Keratinocyte (primary cell): Measurements from ENCODE around the gene NUMB. TPM values are rescaled to one million over a fixed set of nuclear protein-coding genes. Genes with fewer than 3 reads are reported as not detected.

Source experiments
- DNase-seq: peaks from one replicate; pipeline ENCODE4 v3.0.0-alpha.2; 2011; ENCODE audit warnings: low read depth, missing footprints, low spot score
- FAIRE-seq: peaks from 2 replicates; lab custom pipeline; 2011; peaks lifted over from hg19 to GRCh38; lab: Jason Lieb, UNC
- H2AFZ ChIP-seq: 2 replicates; pipeline ENCODE4 v1.6.0; 2012; ENCODE audit warnings: low read length, control low read depth, inconsistent platforms; ENCODE audit not compliant: control insufficient read depth
- H3K27ac ChIP-seq: 2 replicates; pipeline ENCODE4 v1.5.1; 2011; ENCODE audit warnings: low read length; ENCODE audit not compliant: control insufficient read depth, insufficient read depth
- H3K27me3 ChIP-seq: 3 replicates; pipeline ENCODE4 v1.6.0; 2011; ENCODE audit warnings: low read length; ENCODE audit not compliant: control insufficient read depth, insufficient read depth; ENCODE audit errors: extremely low read depth
- H3K36me3 ChIP-seq, 2 experiments: 2 replicates in 1 of 2; 3 replicates in 1 of 2; pipeline ENCODE4 v1.5.1; 2011; ENCODE audit warnings: low read length in 2 of 2, mild to moderate bottlenecking in 1 of 2; ENCODE audit not compliant: control insufficient read depth in 2 of 2, insufficient read depth in 2 of 2; ENCODE audit errors: extremely low read depth in 1 of 2
- H3K4me1 ChIP-seq: 3 replicates; pipeline ENCODE4 v1.5.1; 2011; ENCODE audit warnings: low read length; ENCODE audit not compliant: control insufficient read depth, insufficient read depth; ENCODE audit errors: extremely low read depth
- H3K4me2 ChIP-seq: 3 replicates; pipeline ENCODE4 v1.6.0; 2011; ENCODE audit warnings: low read depth, low read length; ENCODE audit not compliant: control insufficient read depth, insufficient read depth; ENCODE audit errors: extremely low read depth
- H3K4me3 ChIP-seq, 3 experiments: fragments of 200-600 bp in 1 of 3; sonication (generic) in 1 of 3; 2 replicates in 2 of 3; 3 replicates in 1 of 3; pipeline ENCODE4 v1.5.1; 2011 to 2016; ENCODE audit warnings: low read length in 3 of 3, mild to moderate bottlenecking in 3 of 3, control low read depth in 2 of 3, inconsistent platforms in 1 of 3, low read depth in 1 of 3, mixed read lengths in 1 of 3, mixed run types in 1 of 3, moderate library complexity in 1 of 3; ENCODE audit not compliant: control insufficient read depth in 2 of 3, insufficient read depth in 2 of 3; ENCODE audit errors: extremely low read depth in 1 of 3
- H3K79me2 ChIP-seq: 2 replicates; pipeline ENCODE4 v1.6.0; 2012; ENCODE audit warnings: low read length; ENCODE audit not compliant: control insufficient read depth, insufficient read depth
- H3K9ac ChIP-seq: 3 replicates; pipeline ENCODE4 v1.6.0; 2011; ENCODE audit warnings: low read length; ENCODE audit not compliant: control insufficient read depth, insufficient read depth; ENCODE audit errors: extremely low read depth
- H3K9me1 ChIP-seq: 3 replicates; pipeline ENCODE4 v1.6.0; 2011; ENCODE audit warnings: low read length; ENCODE audit not compliant: control insufficient read depth, insufficient read depth; ENCODE audit errors: extremely low read depth
- H3K9me3 ChIP-seq: 2 replicates; pipeline ENCODE4 v1.5.1; 2012; ENCODE audit warnings: low read depth, low read length; ENCODE audit not compliant: control insufficient read depth
- H4K20me1 ChIP-seq: 3 replicates; pipeline ENCODE4 v1.6.0; 2011; ENCODE audit warnings: low read length; ENCODE audit not compliant: control insufficient read depth, insufficient read depth; ENCODE audit errors: extremely low read depth
- CTCF ChIP-seq, 3 experiments: IDR thresholded peaks in 1 of 3; conservative IDR thresholded peaks in 1 of 3; optimal IDR thresholded peaks in 1 of 3; 2 replicates in 2 of 3; 3 replicates in 1 of 3; pipeline versions ENCODE3 to v1.5.1; 2011; ENCODE audit warnings: low read length in 3 of 3, mild to moderate bottlenecking in 3 of 3, moderate library complexity in 2 of 3, control low read depth in 1 of 3, inconsistent platforms in 1 of 3; ENCODE audit not compliant: insufficient read depth in 2 of 3; ENCODE audit errors: extremely low read depth in 1 of 3
- EZH2 ChIP-seq: IDR thresholded peaks from one replicate; pipeline ENCODE4 v1.6.1; 2012; ENCODE audit warnings: inconsistent platforms, mild to moderate bottlenecking, low read length, moderate library complexity
- dilution Hi-C: fragments of 300-500 bp; cut with MboI; formaldehyde crosslinking; loops from one replicate; pipeline ENCODE4 v1.7.0; 2020; ENCODE audit warnings: low sequenced_read_pairs; ENCODE audit not compliant: extremely low pct_ligation_motif_present
- polyA plus RNA-seq, 5 experiments: library from polyadenylated mRNA; depleted of rRNA in 3 of 5; stranded (reverse) in 3 of 5; stranded (forward) in 1 of 5; unstranded in 1 of 5; fragments of >200 nt; gene quantifications; 1 replicate in 1 of 5; 2 replicates in 3 of 5; 3 replicates in 1 of 5; pipeline versions ENCODE4 v1.2.1 to v1.2.3, GENCODE V29; 2011 to 2012; ENCODE audit warnings: missing spikeins in 2 of 5, low read depth in 1 of 5, low replicate concordance in 1 of 5

NUMB gene
- polyA plus RNA-seq, 1 donor (not counting 4 experiments of a cell fraction or from before 2014, with no cell fraction given): 110 TPM

- no peaks in the 10 kb centered on the region for H4K20me1 ChIP-seq
- no peak for TF ChIP-seq CTCF (optimal IDR thresholded peaks at IDR 0.05 in 1 of 3, IDR thresholded peaks at IDR 0.05 in 1 of 3, conservative IDR thresholded peaks at IDR 0.05 in 1 of 3; ENCODE audit: extremely low read depth in 1 of 3, insufficient read depth in 2 of 3, low read length in 3 of 3)
- TF ChIP-seq EZH2: no peak
- DNase-seq (no peak), FAIRE-seq (no peak)
- no peak overlapping the region for H3K27ac ChIP-seq
- H3K27me3 ChIP-seq: no peaks in the 10 kb centered on the region
- dilution Hi-C loops: no loop called here
- H3K9me1 ChIP-seq: no peaks in the 10 kb centered on the region
- H3K4me2 ChIP-seq: no peak overlapping the region
- H3K9ac ChIP-seq: no peak overlapping the region
- no peak overlapping the region for H3K4me3 ChIP-seq
- H3K4me1 ChIP-seq: peaks cover 2% of the 10 kb centered on the region
- H3K79me2 ChIP-seq: no peaks in the 10 kb centered on the region
- H3K36me3 ChIP-seq: no peaks in the 10 kb centered on the region
- no peaks in the 10 kb centered on the region for H3K9me3 ChIP-seq
- H2AFZ ChIP-seq: no peak overlapping the region
Measured at GRCh38 chr14:73255693-73256225, 202.6 kb downstream of the NUMB start.

GRCh38 chr14:73255005-73255400 is 203.3 kb downstream of the NUMB start:
- H4K20me1 ChIP-seq: no peaks in the 10 kb centered on the region
- no peak overlapping the region for H3K27ac ChIP-seq
- H3K4me2 ChIP-seq: no peak overlapping the region
- FAIRE-seq (no peak), DNase-seq (no peak)
- H3K9ac ChIP-seq: no peak overlapping the region
- H3K36me3 ChIP-seq: no peaks in the 10 kb centered on the region
- no peak overlapping the region for H3K4me3 ChIP-seq
- no peaks in the 10 kb centered on the region for H3K79me2 ChIP-seq
- dilution Hi-C loops: no loop called here
- TF ChIP-seq CTCF (optimal IDR thresholded peaks at IDR 0.05 in 1 of 3, IDR thresholded peaks at IDR 0.05 in 1 of 3, conservative IDR thresholded peaks at IDR 0.05 in 1 of 3; ENCODE audit: extremely low read depth in 1 of 3, insufficient read depth in 2 of 3, low read length in 3 of 3): no peak
- no peak for TF ChIP-seq EZH2
- peaks cover 2% of the 10 kb centered on the region for H3K4me1 ChIP-seq
- no peaks in the 10 kb centered on the region for H3K9me1 ChIP-seq
- no peaks in the 10 kb centered on the region for H3K27me3 ChIP-seq
- H3K9me3 ChIP-seq: no peaks in the 10 kb centered on the region
- no peak overlapping the region for H2AFZ ChIP-seq
